ENCODE results near the gene CFAP69.
A peak's percentile ranks its signal among the peaks of the same experiment; 100 is the strongest.

The CFAP69 gene, protein sequence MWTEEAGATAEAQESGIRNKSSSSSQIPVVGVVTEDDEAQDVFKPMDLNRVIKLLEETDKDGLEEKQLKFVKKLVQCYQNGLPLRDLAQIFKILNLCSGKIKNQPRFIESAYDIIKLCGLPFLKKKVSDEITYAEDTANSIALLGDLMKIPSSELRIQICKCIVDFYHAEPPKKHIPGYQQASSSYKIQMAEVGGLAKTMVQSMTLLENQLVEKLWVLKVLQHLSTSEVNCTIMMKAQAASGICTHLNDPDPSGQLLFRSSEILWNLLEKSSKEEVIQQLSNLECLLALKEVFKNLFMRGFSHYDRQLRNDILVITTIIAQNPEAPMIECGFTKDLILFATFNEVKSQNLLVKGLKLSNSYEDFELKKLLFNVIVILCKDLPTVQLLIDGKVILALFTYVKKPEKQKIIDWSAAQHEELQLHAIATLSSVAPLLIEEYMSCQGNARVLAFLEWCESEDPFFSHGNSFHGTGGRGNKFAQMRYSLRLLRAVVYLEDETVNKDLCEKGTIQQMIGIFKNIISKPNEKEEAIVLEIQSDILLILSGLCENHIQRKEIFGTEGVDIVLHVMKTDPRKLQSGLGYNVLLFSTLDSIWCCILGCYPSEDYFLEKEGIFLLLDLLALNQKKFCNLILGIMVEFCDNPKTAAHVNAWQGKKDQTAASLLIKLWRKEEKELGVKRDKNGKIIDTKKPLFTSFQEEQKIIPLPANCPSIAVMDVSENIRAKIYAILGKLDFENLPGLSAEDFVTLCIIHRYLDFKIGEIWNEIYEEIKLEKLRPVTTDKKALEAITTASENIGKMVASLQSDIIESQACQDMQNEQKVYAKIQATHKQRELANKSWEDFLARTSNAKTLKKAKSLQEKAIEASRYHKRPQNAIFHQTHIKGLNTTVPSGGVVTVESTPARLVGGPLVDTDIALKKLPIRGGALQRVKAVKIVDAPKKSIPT

DNA sequence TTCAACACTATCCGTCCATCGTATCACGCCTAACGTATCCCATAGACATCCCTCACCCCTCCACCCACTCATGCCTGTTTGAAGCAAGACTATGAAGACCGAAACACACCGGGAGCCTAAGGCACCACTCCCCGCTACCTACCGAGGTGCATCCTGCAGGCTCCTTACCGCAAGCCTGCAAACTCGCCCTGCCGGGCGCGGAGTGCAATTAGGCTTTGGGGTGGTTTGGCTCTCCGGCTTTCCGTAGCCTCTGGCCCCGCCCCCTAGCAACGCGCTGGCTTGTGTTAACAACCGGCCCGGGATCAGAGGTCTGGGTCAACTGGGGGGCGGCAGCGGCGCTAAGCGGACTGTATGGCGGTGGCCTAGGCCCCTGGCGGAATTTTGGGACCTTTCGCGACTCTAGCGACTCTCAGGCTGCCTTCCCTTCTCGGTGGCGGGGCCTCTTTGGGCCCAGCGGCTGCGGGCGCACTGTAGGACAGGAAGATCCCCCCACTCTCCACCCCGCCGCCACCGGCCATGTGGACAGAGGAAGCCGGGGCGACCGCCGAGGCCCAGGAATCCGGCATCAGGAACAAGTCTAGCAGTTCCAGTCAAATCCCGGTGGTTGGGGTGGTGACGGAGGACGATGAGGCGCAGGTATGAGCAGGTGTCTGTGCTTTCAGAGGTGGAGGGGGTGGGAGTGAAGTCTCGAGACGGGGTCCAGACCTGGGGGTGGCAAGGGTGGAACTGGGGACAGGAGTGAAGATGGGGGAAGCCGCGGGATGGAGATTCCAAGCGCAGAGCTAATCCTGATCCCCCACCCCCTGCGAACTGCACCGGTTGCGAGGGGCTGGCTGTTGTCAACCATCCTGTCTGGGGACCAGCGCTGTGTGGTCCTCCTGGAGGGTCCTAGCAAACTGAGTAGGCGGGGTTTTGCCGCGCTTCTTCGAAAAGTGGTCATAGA lies at the start of gene CFAP69:
Gene CFAP69 (plus strand): TSS at position 266 of the 943 bp plus-strand sequence. CDS start 251 bp downstream, at position 517.
- Mint-ChIP-seq H3K4me3 (peak within 1 kb of the TSS; percentile 92), H3K4me1 (ENCODE audit: low read depth) (peaks cover 17% of the 10 kb centered on the region), H3K9me3 (no peaks in the 10 kb centered on the region), H3K36me3 (ENCODE audit: low read depth) (no peaks in the 10 kb centered on the region), H3K27ac (peak within 1 kb of the TSS; percentile 43), H3K27me3 (peaks cover 38% of the 10 kb centered on the region)

DNA sequence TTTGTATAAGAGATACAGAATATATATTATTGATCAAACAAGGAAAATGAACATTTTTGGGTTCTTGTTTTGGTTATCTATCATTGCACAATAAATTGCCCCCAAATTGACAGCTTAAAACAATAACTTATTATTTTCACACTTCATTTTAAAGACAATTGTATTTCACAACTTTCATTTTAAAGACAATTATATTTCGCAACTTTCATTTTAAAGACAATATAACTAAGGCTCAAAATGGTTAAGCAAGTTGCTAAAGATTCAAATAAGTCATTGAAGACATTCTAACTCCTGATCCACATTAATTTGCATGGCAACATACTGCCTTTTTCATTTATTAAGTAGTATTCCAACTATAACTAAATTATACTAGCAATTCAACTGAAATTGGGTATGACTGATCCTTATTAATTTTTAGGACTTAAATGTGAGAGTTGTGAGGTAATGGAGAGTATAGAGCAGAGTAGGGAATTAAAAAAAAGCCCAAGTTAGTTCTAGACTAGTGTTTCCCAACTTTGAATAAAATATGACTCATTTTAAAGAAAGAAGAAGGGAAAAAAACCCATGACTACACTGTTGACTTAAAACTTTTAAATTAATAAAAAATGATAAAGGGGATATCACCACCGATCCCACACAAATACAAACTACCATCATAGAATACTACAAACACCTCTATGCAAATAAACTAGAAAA lies 43.3 kb upstream of the CFAP69 start:
- H3K27ac Mint-ChIP-seq: no peak overlapping the region

DNA sequence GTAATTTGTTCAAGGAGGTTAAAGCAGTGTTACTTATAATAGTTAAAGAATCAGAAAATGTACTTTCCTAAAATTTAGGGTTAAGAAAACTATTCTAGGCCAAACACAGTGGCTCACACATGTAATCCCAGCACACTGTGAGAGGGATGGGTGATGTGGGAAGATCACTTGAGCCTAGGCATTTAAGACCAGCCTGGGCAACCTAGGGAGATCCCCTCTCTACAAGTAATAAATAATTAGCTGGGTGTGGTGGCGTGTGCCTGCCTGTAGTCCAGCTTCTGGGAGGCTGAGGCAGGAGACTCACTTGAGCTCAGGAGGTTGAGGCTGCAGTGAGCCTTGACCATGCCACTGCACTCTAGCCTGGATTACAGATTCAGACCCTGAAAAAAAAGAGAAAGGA lies 37.0 kb upstream of the CFAP69 start:
- Mint-ChIP-seq H3K27me3 (peaks cover 20% of the 10 kb centered on the region), H3K9me3 (no peaks in the 10 kb centered on the region), H3K27ac (no peak overlapping the region), H3K4me1 (ENCODE audit: low read depth) (peaks cover 5% of the 10 kb centered on the region), H3K4me3 (no peak overlapping the region), H3K36me3 (ENCODE audit: low read depth) (no peaks in the 10 kb centered on the region)

More for the DNA sequence above, 43.3 kb upstream of the CFAP69 start:
- no peak overlapping the region for H3K4me3 Mint-ChIP-seq
- no peaks in the 10 kb centered on the region for H3K9me3 Mint-ChIP-seq
- H3K27me3 Mint-ChIP-seq: no peaks in the 10 kb centered on the region
- H3K36me3 Mint-ChIP-seq (ENCODE audit: low read depth): no peaks in the 10 kb centered on the region
- no peaks in the 10 kb centered on the region for H3K4me1 Mint-ChIP-seq (ENCODE audit: low read depth)

DNA sequence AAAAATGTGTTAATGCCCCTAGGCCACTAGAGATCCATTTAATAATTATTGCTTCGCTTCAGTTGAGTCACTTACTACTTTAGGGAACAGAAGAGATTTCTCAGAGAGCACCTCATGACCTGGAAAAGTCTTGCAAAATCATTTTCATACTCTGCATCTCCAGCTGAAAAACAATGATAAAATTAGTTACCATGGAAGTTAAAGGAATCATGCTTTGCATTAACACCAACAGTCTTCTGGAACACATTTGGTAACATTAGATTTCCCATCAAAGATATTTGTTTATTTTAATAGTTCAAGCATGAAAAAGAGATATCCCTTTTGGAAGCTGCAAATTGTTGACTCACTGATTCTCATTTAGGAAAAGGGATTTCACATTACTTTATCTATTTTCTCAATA lies 35.2 kb upstream of the CFAP69 start:
- H3K4me1 Mint-ChIP-seq (ENCODE audit: low read depth): peaks cover 5% of the 10 kb centered on the region
- H3K27ac Mint-ChIP-seq: no peak overlapping the region
- H3K9me3 Mint-ChIP-seq: no peaks in the 10 kb centered on the region
- peaks cover 20% of the 10 kb centered on the region for H3K27me3 Mint-ChIP-seq
- H3K4me3 Mint-ChIP-seq: no peak overlapping the region
- no peaks in the 10 kb centered on the region for H3K36me3 Mint-ChIP-seq (ENCODE audit: low read depth)

DNA sequence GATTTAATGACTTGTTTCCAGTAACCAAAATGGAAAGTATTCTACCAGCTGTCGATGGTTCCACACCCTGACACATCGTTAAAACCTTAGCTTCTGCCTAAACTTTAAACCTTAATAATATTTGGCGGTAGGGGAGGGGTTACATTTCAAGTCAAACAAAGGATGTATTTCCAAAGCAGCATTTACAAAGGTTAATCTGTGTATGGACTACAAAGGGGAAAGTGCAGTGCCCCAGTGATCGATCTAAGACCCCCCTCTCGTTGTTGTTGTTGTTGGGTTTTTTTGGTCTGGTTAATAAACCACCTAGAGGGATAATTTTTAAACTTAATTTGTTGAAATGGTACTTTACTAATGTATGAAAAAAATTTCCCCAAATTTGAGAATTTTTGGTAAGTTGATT lies 34.5 kb upstream of the CFAP69 start:
- Mint-ChIP-seq H3K9me3 (no peaks in the 10 kb centered on the region), H3K27me3 (peaks cover 20% of the 10 kb centered on the region), H3K4me3 (no peak overlapping the region), H3K4me1 (ENCODE audit: low read depth) (peaks cover 5% of the 10 kb centered on the region), H3K36me3 (ENCODE audit: low read depth) (no peaks in the 10 kb centered on the region), H3K27ac (no peak overlapping the region)

DNA sequence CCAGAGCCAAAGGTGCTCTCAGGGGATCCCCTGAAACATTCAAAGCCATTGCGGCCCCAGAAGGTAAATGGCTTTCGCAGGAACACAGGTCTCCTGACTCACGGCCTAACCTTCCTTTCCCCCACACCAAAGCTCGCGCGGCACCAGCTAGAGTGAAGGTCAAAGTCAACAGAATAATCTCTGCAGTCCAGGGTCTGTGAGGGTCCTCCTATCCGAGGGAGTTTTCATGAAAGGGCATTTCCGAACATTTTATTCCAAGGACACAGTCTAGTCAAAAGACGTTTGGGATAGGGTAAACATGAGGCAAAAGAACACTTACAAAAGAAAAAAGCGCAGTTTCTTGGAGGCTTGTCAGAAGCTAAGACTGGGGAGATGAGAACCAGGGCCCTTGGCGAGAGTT lies 34.0 kb upstream of the CFAP69 start:
- Mint-ChIP-seq H3K27me3 (peaks cover 20% of the 10 kb centered on the region), H3K9me3 (no peaks in the 10 kb centered on the region), H3K4me1 (ENCODE audit: low read depth) (peaks cover 5% of the 10 kb centered on the region), H3K36me3 (ENCODE audit: low read depth) (no peaks in the 10 kb centered on the region), H3K4me3 (peak overlapping the region; percentile 61), H3K27ac (no peak overlapping the region)

DNA sequence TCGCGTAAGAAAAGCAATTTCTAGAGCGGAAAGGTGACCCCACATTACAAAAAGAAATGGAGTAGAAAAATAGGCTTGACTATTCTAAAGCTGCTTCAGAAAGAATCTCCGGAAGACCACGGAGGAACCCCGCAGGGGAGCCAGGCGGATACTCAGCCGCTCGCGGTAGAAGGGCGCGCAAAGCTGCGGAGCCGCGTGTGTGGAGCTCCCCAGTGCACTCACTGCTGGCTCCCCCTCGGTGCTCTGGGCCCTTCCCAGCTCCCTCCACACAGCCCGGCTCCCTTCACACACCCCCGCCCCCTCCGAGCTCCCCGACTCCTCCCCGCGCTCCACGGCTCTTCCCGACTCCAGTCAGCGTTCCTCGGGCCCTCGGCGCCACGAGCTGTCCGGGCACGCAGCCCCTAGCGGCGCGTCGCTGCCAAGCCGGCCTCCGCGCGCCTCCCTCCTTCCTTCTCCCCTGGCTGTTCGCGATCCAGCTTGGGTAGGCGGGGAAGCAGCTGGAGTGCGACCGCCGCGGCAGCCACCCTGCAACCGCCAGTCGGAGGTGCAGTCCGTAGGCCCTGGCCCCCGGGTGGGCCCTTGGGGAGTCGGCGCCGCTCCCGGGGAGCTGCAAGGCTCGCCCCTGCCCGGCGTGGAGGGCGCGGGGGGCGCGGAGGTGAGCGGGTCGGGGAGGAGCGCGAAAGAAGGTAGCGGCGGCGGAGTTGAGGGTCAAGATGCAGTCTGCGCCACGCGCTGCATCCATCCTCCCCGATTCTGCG lies 33.4 kb upstream of the CFAP69 start, which contains the start of gene STEAP2:
Gene STEAP2 (plus strand): TSS at position 350 of the 758 bp plus-strand sequence. CDS start 13,343 bp downstream, outside the sequence.
- H3K27ac Mint-ChIP-seq: no peak within 1 kb of the TSS
- peaks cover 5% of the 10 kb centered on the region for H3K4me1 Mint-ChIP-seq (ENCODE audit: low read depth)
- H3K27me3 Mint-ChIP-seq: peaks cover 23% of the 10 kb centered on the region
- H3K4me3 Mint-ChIP-seq: peak within 1 kb of the TSS; percentile 61
- H3K36me3 Mint-ChIP-seq (ENCODE audit: low read depth): no peaks in the 10 kb centered on the region
- H3K9me3 Mint-ChIP-seq: no peaks in the 10 kb centered on the region

DNA sequence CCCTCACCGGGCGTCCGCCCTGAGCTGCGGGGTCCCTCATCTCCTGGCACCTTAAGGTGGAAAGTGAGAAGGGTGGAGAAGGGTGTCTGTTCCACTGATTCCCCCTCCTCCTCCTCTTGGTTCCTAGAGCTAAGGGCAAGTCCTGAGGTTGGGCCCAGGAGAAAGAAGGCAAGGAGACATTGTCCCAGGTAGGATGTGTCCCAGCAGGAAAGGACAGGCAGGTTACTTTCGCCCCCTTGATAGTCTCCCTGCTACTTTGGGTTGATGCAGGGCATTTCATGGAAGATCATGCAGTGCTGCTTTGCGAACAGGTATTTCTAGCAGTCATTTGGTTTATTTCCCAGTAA lies 32.9 kb upstream of the CFAP69 start:
- Mint-ChIP-seq H3K4me1 (ENCODE audit: low read depth) (peaks cover 5% of the 10 kb centered on the region), H3K27ac (no peak overlapping the region), H3K27me3 (peaks cover 23% of the 10 kb centered on the region), H3K4me3 (no peak overlapping the region), H3K36me3 (ENCODE audit: low read depth) (no peaks in the 10 kb centered on the region), H3K9me3 (no peaks in the 10 kb centered on the region)

DNA sequence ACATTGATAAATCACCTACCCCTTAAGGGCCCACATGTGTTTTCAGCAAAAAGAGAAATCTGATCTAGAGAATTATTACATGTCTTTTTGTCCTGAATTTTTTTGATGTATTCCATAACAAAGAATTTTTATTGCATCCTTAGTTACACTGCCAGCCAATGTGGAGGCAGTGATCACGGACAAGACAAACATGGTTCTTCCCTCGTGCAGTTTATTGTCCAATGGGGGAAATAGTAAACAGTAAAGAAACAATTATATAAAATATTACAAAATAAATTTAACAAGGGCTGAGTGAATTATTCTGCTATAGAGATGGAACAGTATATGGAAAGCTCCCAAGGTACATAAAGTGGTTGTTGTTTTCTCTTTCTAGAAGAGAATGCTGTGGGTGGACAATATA lies 31.5 kb upstream of the CFAP69 start:
- Mint-ChIP-seq H3K36me3 (ENCODE audit: low read depth) (no peaks in the 10 kb centered on the region), H3K27me3 (peaks cover 28% of the 10 kb centered on the region), H3K27ac (no peak overlapping the region), H3K4me1 (ENCODE audit: low read depth) (peaks cover 5% of the 10 kb centered on the region), H3K9me3 (no peaks in the 10 kb centered on the region), H3K4me3 (no peak overlapping the region)

DNA sequence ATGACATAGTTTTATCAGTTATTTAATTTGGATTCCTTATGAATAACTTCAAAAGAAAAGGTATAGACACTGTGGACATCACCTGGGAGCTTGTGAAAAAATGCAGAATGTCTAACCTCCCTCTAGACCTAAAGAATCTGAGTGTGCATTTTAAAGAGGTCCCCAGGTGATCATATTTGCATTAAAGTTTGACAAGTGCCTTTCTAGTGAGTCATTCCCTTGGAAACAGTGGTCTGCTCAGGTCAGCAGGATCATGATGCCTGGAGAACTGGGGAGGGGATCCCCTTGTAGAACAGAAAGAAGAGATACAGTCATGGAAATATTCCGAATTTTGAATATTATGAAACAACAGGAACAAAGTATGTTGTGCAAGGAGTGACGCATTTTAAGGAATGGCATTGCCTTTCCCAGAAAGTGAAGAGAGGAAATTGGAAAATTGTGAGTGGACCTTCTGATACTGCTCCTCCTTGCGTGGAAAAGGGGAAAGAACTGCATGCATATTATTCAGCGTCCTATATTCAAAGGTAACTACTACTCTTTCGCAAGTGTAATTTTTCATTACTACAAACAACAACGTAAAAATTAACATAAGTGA lies 28.8 kb upstream of the CFAP69 start:
- peaks cover 30% of the 10 kb centered on the region for H3K27me3 Mint-ChIP-seq
- H3K4me1 Mint-ChIP-seq (ENCODE audit: low read depth): peaks cover 2% of the 10 kb centered on the region
- H3K27ac Mint-ChIP-seq: no peak overlapping the region
- no peaks in the 10 kb centered on the region for H3K36me3 Mint-ChIP-seq (ENCODE audit: low read depth)
- no peak overlapping the region for H3K4me3 Mint-ChIP-seq
- no peaks in the 10 kb centered on the region for H3K9me3 Mint-ChIP-seq

DNA sequence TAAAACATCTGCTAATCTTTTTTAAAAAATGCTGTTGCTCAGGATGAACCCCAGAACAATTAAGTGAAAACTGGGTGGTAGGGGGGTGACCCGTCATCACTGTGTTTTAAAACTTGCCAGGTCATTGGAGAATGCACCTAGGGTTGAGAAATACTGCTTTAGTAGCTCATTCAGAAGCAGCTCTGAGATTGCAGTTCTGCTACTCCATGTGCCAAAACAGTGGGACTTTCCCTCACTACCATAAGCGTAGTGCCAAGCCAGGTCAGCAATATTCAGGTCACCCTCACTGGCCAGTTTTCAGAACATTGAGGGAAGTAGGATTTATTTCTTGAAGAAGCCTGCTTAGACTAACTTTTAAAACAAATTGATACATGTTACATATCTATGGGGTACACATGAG lies 28.2 kb upstream of the CFAP69 start:
- H3K4me1 Mint-ChIP-seq (ENCODE audit: low read depth): no peaks in the 10 kb centered on the region
- no peak overlapping the region for H3K27ac Mint-ChIP-seq
- H3K36me3 Mint-ChIP-seq (ENCODE audit: low read depth): no peaks in the 10 kb centered on the region
- H3K9me3 Mint-ChIP-seq: no peaks in the 10 kb centered on the region
- no peak overlapping the region for H3K4me3 Mint-ChIP-seq
- H3K27me3 Mint-ChIP-seq: peaks cover 31% of the 10 kb centered on the region

DNA sequence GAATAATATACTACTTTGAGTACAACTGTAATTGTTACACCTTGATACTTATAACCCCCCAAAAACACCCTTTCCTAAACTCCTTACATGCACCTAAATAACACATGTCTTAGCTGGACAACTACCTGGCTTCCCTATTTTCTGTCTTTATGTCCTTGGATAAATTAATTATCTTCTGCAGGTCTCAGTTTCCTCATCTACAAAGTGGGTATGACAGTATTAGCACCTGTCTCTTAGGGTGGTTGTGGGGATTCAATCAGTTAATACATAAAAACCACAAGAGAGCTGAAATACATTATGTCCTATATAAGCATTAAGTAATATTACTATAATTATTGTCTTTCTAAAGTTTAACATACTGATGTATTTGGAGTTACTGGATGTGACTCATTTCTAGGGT lies 22.6 kb upstream of the CFAP69 start:
- Mint-ChIP-seq H3K9me3 (no peaks in the 10 kb centered on the region), H3K27me3 (peaks cover 42% of the 10 kb centered on the region), H3K27ac (no peak overlapping the region), H3K4me1 (ENCODE audit: low read depth) (no peaks in the 10 kb centered on the region), H3K36me3 (ENCODE audit: low read depth) (no peaks in the 10 kb centered on the region), H3K4me3 (no peak overlapping the region)
